Fibroblast of lung (primary cell): ENCODE measurements around the gene PRDM7. TPM values are rescaled to one million over a fixed set of nuclear protein-coding genes. Genes with fewer than 3 reads are reported as not detected.
A peak's percentile ranks its signal among the peaks of the same experiment; 100 is the strongest.

Experiments used
- DNase-seq, 2 donors: peaks; one replicate each; pipeline versions ENCODE4 v3.0.0 to v3.0.0-alpha.2; 2010; ENCODE audit warnings: low read depth in 2 of 2
- H2AFZ ChIP-seq: 2 replicates; pipeline ENCODE4 v1.5.1; 2012; ENCODE audit warnings: low read length, control low read depth, inconsistent platforms
- H3K27ac ChIP-seq: 2 replicates; pipeline ENCODE4 v1.5.1; 2011; ENCODE audit warnings: low read length, control low read depth; ENCODE audit not compliant: insufficient read depth
- H3K27me3 ChIP-seq: 2 replicates; pipeline ENCODE4 v1.5.1; 2011; ENCODE audit warnings: mild to moderate bottlenecking, low read length; ENCODE audit not compliant: control insufficient read depth, insufficient read depth
- H3K36me3 ChIP-seq: 2 replicates; pipeline ENCODE4 v1.5.1; 2011; ENCODE audit warnings: low read length; ENCODE audit not compliant: control insufficient read depth, insufficient read depth
- H3K4me1 ChIP-seq: 2 replicates; pipeline ENCODE4 v1.5.1; 2011; ENCODE audit warnings: low read length; ENCODE audit not compliant: control insufficient read depth, insufficient read depth; ENCODE audit errors: extremely low read depth
- H3K4me2 ChIP-seq: 2 replicates; pipeline ENCODE4 v1.5.1; 2011; ENCODE audit warnings: low read length, control low read depth; ENCODE audit not compliant: insufficient read depth; ENCODE audit errors: extremely low read depth
- H3K4me3 ChIP-seq, 4 experiments: fragments of 200-600 bp in 1 of 4; sonication (generic) in 1 of 4; replicated peaks in 1 of 4; 2 replicates each; pipeline ENCODE4 v1.5.1; 2011 to 2016; ENCODE audit warnings: low read length in 4 of 4, low read depth in 3 of 4, mild to moderate bottlenecking in 3 of 4, control low read depth in 2 of 4, inconsistent platforms in 1 of 4, mixed read lengths in 1 of 4; ENCODE audit not compliant: insufficient read depth in 1 of 4; ENCODE audit errors: control extremely low read depth in 1 of 4
- H3K79me2 ChIP-seq: 2 replicates; pipeline ENCODE4 v1.5.1; 2012; ENCODE audit warnings: mild to moderate bottlenecking, low read length, inconsistent platforms; ENCODE audit not compliant: control insufficient read depth, insufficient read depth
- H3K9ac ChIP-seq: 2 replicates; pipeline ENCODE4 v1.5.1; 2011; ENCODE audit warnings: mild to moderate bottlenecking, low read length, control low read depth; ENCODE audit not compliant: insufficient read depth
- H3K9me3 ChIP-seq: 2 replicates; pipeline ENCODE4 v1.5.1; 2012; ENCODE audit warnings: low read depth, low read length; ENCODE audit not compliant: control insufficient read depth, insufficient read depth
- H4K20me1 ChIP-seq: 2 replicates; pipeline ENCODE4 v1.5.1; 2011; ENCODE audit warnings: low read length; ENCODE audit not compliant: control insufficient read depth, insufficient read depth; ENCODE audit errors: extremely low read depth
- EZH2 ChIP-seq: IDR thresholded peaks from 2 replicates; pipeline ENCODE4 v1.5.1; 2012; ENCODE audit warnings: low read length, control low read depth, mild to moderate bottlenecking; ENCODE audit errors: missing control alignments
- polyA plus RNA-seq, 2 donors: library from polyadenylated mRNA; depleted of rRNA in 1 of 2; stranded (reverse) in 1 of 2; unstranded in 1 of 2; fragments of >200 nt; gene quantifications; 2 replicates each; pipeline ENCODE4 v1.2.1, GENCODE V29; 2011 to 2012; ENCODE audit warnings: missing spikeins in 1 of 2
- total RNA-seq: library from RNA; depleted of rRNA; stranded (reverse); fragments of >200 nt; gene quantifications from 2 replicates; pipeline ENCODE4 v1.2.1, GENCODE V29; 2014
- TF ChIP-seq, protein P1 (sequence below), 2 donors: IDR thresholded peaks in 1 of 2; conservative IDR thresholded peaks in 1 of 2; 1 replicate in 1 of 2; 2 replicates in 1 of 2; pipeline ENCODE4 v1.5.1; 2011 to 2012; ENCODE audit warnings: low read length in 2 of 2, control low read depth in 1 of 2, inconsistent platforms in 1 of 2, low read depth in 1 of 2, mild to moderate bottlenecking in 1 of 2

The PRDM7 gene
- total and polyA plus RNA-seq, 2 donors (not counting 1 experiment from before 2014, with no cell fraction given), result not detected

GRCh38 chr16:90084215-90084950 is 7.3 kb upstream of the PRDM7 start:
- TF ChIP-seq EZH2, result no peak
- TF ChIP-seq, protein P1, sequence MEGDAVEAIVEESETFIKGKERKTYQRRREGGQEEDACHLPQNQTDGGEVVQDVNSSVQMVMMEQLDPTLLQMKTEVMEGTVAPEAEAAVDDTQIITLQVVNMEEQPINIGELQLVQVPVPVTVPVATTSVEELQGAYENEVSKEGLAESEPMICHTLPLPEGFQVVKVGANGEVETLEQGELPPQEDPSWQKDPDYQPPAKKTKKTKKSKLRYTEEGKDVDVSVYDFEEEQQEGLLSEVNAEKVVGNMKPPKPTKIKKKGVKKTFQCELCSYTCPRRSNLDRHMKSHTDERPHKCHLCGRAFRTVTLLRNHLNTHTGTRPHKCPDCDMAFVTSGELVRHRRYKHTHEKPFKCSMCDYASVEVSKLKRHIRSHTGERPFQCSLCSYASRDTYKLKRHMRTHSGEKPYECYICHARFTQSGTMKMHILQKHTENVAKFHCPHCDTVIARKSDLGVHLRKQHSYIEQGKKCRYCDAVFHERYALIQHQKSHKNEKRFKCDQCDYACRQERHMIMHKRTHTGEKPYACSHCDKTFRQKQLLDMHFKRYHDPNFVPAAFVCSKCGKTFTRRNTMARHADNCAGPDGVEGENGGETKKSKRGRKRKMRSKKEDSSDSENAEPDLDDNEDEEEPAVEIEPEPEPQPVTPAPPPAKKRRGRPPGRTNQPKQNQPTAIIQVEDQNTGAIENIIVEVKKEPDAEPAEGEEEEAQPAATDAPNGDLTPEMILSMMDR (conservative IDR thresholded peaks at IDR 0.05 in 1 of 2, IDR thresholded peaks at IDR 0.05 in 1 of 2; ENCODE audit: low read depth in 1 of 2, low read length in 2 of 2), result no peak

DNA sequence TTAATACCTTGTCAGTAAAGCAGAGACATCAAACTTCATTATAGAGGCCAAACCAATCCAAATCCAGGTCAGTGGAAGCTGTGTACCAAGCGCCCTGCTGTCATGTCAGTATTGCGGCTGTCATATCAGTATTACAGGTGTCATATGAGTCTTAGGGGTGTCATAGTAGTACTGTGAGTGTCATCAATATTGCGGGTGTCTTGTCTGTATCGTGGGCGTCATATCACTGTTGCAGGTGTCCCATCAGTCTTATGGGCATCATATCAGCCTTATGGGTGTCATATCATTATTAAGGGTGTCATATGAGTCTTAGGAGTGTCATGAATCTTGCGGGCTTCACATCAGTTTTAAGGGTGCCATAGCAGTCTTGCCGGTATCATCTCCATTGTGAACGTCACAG is 6.0 kb upstream of the PRDM7 start:
- Histone ChIP-seq H3K27me3 (no peaks in the 10 kb centered on the region), H3K79me2 (no peaks in the 10 kb centered on the region), H3K9me3 (no peaks in the 10 kb centered on the region), H3K4me3 (no peak overlapping the region), H3K27ac (no peak overlapping the region), H3K9ac (no peak overlapping the region), H3K4me2 (no peak overlapping the region), H3K4me1 (no peaks in the 10 kb centered on the region), H2AFZ (no peak overlapping the region), H4K20me1 (no peaks in the 10 kb centered on the region), H3K36me3 (no peaks in the 10 kb centered on the region)
- no peak for DNase-seq
- no peak for TF ChIP-seq EZH2
- TF ChIP-seq, protein P1 (conservative IDR thresholded peaks at IDR 0.05 in 1 of 2, IDR thresholded peaks at IDR 0.05 in 1 of 2; ENCODE audit: low read depth in 1 of 2, low read length in 2 of 2), result no peak

More at GRCh38 chr16:90084215-90084950, 7.3 kb upstream of the PRDM7 start:
- no peaks in the 10 kb centered on the region for H3K4me1 ChIP-seq
- no peaks in the 10 kb centered on the region for H3K79me2 ChIP-seq
- H3K27me3 ChIP-seq, result no peaks in the 10 kb centered on the region
- H3K36me3 ChIP-seq, result no peaks in the 10 kb centered on the region
- no peak overlapping the region for H3K9ac ChIP-seq
- no peak for DNase-seq
- no peak overlapping the region for H3K4me3 ChIP-seq
- no peaks in the 10 kb centered on the region for H4K20me1 ChIP-seq
- no peaks in the 10 kb centered on the region for H3K9me3 ChIP-seq
- H3K4me2 ChIP-seq, result no peak overlapping the region
- no peak overlapping the region for H2AFZ ChIP-seq
- no peak overlapping the region for H3K27ac ChIP-seq

DNA sequence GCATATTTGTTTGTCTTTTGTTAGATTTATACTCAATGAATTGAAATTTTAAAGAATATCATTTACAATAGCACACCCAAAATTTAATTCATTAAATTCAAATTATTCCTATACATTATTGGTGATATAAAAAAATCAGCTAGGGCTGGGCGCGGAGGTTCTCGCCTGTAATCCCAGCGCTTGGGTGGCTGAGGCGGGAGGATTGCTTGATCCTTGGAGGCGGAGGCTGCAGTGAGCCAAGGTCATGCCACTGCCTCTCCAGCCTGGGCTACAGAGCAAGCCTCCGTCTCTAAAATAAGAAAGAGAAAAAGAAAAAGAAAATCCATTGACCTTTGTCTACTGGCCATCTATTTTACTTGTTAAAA is 4.5 kb upstream of the PRDM7 start:
- H3K9ac ChIP-seq, result no peak overlapping the region
- peaks cover 2% of the 10 kb centered on the region for H3K27me3 ChIP-seq
- no peak overlapping the region for H2AFZ ChIP-seq
- peak overlapping the region in 1 of 4 experiments; percentile 68 for H3K4me3 ChIP-seq
- no peaks in the 10 kb centered on the region for H4K20me1 ChIP-seq
- no peaks in the 10 kb centered on the region for H3K4me1 ChIP-seq
- no peak for DNase-seq
- TF ChIP-seq, protein P1 (conservative IDR thresholded peaks at IDR 0.05 in 1 of 2, IDR thresholded peaks at IDR 0.05 in 1 of 2; ENCODE audit: low read depth in 1 of 2, low read length in 2 of 2), result no peak
- no peak for TF ChIP-seq EZH2
- H3K4me2 ChIP-seq, result no peak overlapping the region
- no peak overlapping the region for H3K27ac ChIP-seq
- no peaks in the 10 kb centered on the region for H3K36me3 ChIP-seq
- no peaks in the 10 kb centered on the region for H3K9me3 ChIP-seq
- no peaks in the 10 kb centered on the region for H3K79me2 ChIP-seq
